NCI-H526 (cell line): Measurements from ENCODE around the gene OXCT2.
"Not testable (repeated sequence)": the region's sequence is repeated elsewhere in the genome, so short reads cannot be mapped to it uniquely, and the experiment has no call there.

Experiments used
- DNase-seq, 2 experiments: peaks; one replicate each; lab custom pipeline; 2025; lab: John Stamatoyannopoulos, UW

Gene OXCT2

GRCh38 chr1:39787468-39787867 lies 16.3 kb upstream of the OXCT2 start:
- DNase-seq, result no peak

- not testable (repeated sequence) for DNase-seq
Observed at GRCh38 chr1:39787108-39787375, 15.9 kb upstream of the OXCT2 start.

- DNase-seq, result not testable (repeated sequence)
Observed at GRCh38 chr1:39786303-39787107, 15.4 kb upstream of the OXCT2 start.

- not testable (repeated sequence) for DNase-seq
Observed at GRCh38 chr1:39782685-39783084, 11.5 kb upstream of the OXCT2 start.

- DNase-seq, result no peak
Observed at GRCh38 chr1:39782103-39782502, 11.0 kb upstream of the OXCT2 start.

GRCh38 chr1:39781349-39781715 lies 10.2 kb upstream of the OXCT2 start:
- no peak for DNase-seq

GRCh38 chr1:39779821-39780220 lies 8.7 kb upstream of the OXCT2 start:
- no peak for DNase-seq

- DNase-seq, result no peak
Observed at GRCh38 chr1:39779137-39779536, 8.0 kb upstream of the OXCT2 start.

- not testable (repeated sequence) for DNase-seq
Observed at GRCh38 chr1:39778463-39779099, 7.4 kb upstream of the OXCT2 start.

- not testable (repeated sequence) for DNase-seq
Observed at GRCh38 chr1:39777896-39778295, 6.7 kb upstream of the OXCT2 start.

GRCh38 chr1:39777306-39777705 lies 6.2 kb upstream of the OXCT2 start:
- DNase-seq, result no peak

- DNase-seq, result no peak
Observed at GRCh38 chr1:39776886-39777285, 5.7 kb upstream of the OXCT2 start.

- DNase-seq, result no peak
Observed at GRCh38 chr1:39776400-39776713, 5.2 kb upstream of the OXCT2 start.

GRCh38 chr1:39775676-39776399 lies 4.7 kb upstream of the OXCT2 start:
- DNase-seq, result not testable (repeated sequence)

GRCh38 chr1:39775141-39775540 lies 4.0 kb upstream of the OXCT2 start:
- peak in 1 of 2 experiments; percentile 42 for DNase-seq

- DNase-seq, result not testable (repeated sequence)
Observed at GRCh38 chr1:39773369-39773979, 2.3 kb upstream of the OXCT2 start.

GRCh38 chr1:39770100-39771021 lies 787 bp downstream of the OXCT2 start:
- not testable (repeated sequence) for DNase-seq

- DNase-seq, result not testable (repeated sequence)
Observed at GRCh38 chr1:39769502-39769901, 1.6 kb downstream of the OXCT2 start.

- not testable (repeated sequence) for DNase-seq
Observed at GRCh38 chr1:39766466-39766865, 4.7 kb downstream of the OXCT2 start.

GRCh38 chr1:39764512-39764911 lies 6.6 kb downstream of the OXCT2 start:
- not testable (repeated sequence) for DNase-seq

- DNase-seq, result not testable (repeated sequence)
Observed at GRCh38 chr1:39763619-39764374, 7.4 kb downstream of the OXCT2 start.
